Fibroblast of skin of scalp (primary cell): Measurements from ENCODE around the gene FAM219A. TPM values are rescaled to one million over a fixed set of nuclear protein-coding genes. Genes with fewer than 3 reads are reported as not detected.

Experiments used
- DNase-seq: peaks from one replicate; pipeline ENCODE4 v3.0.0-alpha.2; 2013
- polyA plus RNA-seq, 2 experiments: library from polyadenylated mRNA; unstranded; fragments of 120-200 nt; gene quantifications; one replicate each; pipeline ENCODE4 v1.2.1, GENCODE V29; 2013; ENCODE audit not compliant: insufficient read length in 2 of 2

The FAM219A gene
- polyA plus RNA-seq (2013, experiment 1 of 2; ENCODE audit: insufficient read length) = 29.8 TPM
- polyA plus RNA-seq (2013, experiment 2 of 2; ENCODE audit: insufficient read length) = 28.5 TPM

DNA sequence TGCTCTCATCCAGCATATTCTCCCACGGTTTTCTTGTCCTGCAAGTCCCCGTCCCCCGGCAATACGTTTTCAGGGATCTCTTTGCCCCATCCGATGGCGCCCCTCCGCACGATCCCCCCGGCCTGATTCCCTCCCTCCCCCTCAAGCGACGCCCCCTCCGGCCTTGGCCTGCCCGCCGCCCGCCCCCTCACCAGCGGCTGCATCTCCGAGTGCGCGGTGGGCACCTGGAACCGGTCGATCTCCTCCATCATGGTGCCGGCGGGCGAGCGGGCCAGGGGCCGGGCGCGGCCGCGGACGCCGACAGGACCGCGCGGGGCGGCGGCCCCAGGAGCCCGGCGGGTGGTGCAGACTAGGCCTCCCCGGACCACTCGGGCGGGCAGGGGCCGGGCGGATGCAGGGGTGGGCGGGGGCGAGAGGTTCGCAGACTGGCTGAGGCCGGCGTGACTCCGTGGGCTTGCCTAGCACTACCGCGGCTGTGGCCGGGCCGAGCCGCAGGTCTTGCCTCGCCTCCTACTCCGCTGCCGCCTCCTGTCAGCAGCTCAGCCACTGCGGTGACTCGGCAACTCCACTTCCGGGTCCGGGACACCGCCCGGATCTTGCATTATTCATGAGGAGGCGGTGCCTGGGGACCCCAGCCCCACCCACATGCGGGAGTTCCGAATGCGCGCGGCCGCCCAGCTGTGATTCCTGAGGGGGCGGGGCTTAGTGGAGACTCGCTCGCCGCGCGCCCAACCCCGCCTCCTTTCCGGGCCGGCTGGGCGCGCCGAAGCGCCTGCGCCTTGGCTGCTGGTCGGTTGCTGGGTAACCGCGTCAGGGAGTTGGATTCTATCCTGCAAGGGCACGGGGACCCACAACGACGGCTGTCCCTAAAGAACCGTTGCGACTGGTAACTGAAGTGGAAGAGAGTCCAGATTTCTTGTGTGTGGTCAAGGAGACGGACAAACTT, at the start of gene FAM219A, which contains the start of gene DNAI1:
FAM219A (minus strand) TSS at position 558 of the 946 bp plus-strand sequence; CDS start at position 251, 307 bp downstream.
DNAI1 (plus strand) TSS at position 793 of the 946 bp plus-strand sequence. CDS start 201 bp downstream, outside the sequence.
- DNase-seq = peak; percentile 99

DNA sequence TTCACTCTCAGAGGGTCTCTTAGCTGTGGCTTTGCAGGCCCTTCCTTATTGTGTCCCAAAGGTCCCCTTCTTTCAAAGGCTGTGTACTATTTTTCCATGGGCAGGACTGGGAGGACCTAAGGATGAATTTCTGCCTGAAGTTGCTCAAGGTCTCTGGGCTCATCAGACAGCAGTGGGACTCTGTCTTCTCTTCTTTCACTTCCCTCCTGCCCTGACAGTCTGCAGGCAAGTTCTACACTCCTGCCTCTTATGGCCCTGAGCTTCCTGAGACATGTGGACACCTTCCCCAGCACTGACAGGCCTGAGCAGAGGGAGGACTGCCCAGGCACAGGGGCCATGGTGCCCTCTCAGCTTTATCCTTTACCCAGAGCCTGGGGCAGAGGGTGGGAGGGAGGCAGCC, 49.6 kb upstream of the FAM219A start:
- no peak for DNase-seq

DNA sequence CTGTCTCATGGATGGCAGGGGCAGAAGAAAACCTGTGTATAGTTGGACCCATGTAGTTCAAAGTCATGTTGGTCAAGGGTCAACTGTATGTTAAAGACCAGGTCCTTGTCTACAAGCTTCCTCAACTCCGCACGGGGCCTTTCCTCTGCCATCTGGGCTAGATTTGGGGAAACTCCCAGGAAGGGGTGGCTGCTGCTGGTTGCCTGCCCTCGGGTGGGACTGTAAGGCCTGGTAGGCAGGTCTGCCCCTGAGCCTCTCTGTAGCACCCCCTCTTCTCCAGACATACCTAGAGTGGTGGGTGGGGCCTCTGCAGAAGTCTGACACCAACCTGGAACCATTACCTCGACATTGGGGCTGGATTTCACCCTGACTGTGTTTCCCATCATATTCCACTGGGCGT, 49.2 kb upstream of the FAM219A start:
- DNase-seq = no peak

GRCh38 chr9:34506623-34507022, 48.3 kb upstream of the FAM219A start:
- no peak for DNase-seq

GRCh38 chr9:34505370-34506120, 47.2 kb upstream of the FAM219A start:
- DNase-seq = no peak

DNA sequence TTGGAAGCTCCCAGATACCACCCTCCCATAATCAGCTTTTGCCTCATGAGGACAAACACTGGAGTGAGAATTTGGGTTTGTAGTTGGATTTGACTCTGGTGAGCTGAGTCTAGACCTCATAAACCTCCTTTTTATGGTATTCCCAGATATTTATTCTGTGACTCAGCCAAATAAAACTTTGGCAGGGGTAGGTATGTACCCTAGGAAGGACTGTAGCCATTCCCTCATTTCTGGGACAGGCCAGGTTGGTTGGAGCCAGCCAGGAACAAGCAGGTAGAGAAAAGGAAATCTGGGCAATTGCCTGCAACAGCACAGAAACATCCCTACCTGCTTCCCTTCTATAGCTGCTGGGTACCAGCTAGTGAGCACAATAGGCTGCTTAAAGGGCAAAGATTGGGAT, 45.0 kb upstream of the FAM219A start:
- DNase-seq = no peak

GRCh38 chr9:34502891-34503290, 44.5 kb upstream of the FAM219A start:
- DNase-seq = no peak

DNA sequence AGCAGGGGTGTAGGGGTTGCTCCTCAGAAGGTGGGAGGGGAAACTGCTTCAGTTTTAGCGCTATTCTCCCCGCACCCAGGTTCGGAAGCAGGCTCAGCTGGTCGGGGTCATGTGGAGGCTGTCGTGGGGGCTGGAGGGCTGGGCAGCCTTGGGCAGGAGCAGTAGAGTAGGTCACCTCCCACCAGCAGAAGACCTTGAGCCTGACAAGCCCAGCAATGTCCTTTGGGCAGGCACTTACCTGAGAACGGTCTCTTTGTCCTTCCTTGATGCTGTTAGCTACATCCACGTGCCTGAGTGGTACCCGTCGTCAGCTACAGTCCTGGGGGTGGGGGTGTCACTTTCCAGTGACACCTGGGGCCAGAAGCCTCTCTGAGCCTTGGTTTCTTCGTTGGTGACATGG, 44.1 kb upstream of the FAM219A start:
- no peak for DNase-seq

- DNase-seq = peak; percentile 72
Observed at GRCh38 chr9:34501889-34502425, 43.6 kb upstream of the FAM219A start.

DNA sequence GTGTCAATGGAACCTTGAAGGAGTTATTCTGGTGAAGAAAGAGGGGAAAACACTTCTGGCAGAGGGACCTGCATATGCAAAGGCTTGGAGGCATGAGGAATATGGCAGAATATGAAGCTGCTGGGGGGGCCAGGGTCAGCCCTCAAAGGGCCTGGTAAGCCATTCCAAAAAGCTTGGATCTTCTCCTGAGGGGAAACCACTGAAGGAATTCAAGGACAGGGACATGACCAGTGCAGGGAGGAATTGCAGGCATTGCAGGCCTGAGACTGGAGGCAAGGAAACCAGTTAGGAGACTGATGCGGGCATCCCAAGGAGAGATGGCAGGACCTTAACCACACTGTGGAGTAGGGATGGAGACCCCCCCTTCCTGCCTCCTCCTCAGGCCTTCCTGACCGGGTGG, 43.0 kb upstream of the FAM219A start:
- no peak for DNase-seq

DNA sequence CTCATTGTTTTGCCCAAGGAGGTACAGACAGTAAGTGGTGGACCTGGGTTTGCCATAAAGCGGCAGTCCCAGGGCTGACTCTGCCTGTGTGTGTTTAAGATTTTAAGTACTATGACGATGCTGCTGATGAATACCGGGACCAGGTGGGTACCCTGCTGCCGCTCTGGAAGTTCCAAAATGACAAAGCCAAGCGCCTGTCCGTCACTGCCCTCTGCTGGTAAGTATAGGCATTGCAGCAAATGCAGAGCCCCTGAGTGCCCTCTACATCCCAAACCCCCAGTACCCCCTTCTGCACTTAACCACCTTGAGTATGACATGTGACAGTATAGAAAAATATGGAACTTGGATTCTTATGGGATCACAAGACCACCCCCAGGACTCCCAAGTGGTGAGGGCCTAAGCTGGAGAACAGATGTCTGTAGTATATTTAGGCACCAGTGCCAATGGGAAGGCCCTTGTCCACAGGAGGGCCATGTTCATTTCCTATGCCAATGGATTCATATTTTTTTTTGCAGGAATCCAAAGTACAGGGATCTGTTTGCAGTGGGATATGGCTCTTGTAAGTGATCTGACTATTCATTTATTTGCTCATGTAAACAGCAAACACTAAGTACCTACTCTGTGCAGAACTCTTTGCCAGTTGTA, 42.4 kb upstream of the FAM219A start:
- peak; percentile 36 for DNase-seq

DNA sequence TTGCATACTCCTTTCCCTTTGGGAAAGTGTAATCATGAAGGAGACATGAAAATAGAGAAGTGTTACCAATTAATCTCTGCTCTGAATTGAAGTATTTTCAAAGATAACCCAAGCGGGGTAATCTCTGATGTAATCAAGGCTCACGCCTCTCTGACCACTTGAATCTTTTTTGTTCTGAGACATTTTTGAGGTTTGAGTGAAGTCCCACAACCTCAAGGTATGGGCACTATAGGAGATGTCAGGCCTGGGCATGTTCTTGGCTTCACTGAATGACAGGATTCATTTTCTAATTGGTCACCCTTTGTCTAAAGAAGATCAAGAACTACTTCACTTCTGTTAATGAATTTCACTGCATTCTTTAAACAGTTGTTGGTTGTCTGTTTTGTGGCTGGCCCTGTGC, 40.7 kb upstream of the FAM219A start:
- no peak for DNase-seq

GRCh38 chr9:34498553-34498952, 40.2 kb upstream of the FAM219A start:
- DNase-seq = no peak

- peak; percentile 41 for DNase-seq
Observed at GRCh38 chr9:34496149-34496712, 37.9 kb upstream of the FAM219A start.

- DNase-seq = peak; percentile 54
Observed at GRCh38 chr9:34493972-34494535, 35.7 kb upstream of the FAM219A start.

- DNase-seq = no peak
Observed at GRCh38 chr9:34492051-34492450, 33.7 kb upstream of the FAM219A start.

GRCh38 chr9:34491596-34491995, 33.2 kb upstream of the FAM219A start:
- no peak for DNase-seq

DNA sequence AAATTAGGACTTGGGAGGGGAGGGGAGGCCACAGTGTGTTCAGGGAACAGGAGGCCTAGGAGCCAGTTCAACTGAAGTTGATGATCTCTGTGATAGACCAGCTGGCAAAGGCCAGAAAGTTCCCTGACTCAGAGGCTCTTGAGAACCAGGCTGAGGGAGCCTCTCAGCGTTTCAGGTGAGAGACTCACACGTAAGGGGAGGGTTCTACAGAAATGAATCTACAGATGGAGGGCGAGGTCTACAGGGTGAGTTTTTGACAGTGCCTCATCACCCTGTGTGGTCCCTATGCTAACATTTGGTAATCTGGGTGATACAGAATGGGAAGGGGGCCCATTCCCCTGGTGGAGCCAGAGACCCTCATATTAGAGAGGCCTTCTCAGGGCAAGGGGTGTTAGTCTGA, 32.4 kb upstream of the FAM219A start:
- no peak for DNase-seq

- no peak for DNase-seq
Observed at GRCh38 chr9:34490360-34490759, 32.0 kb upstream of the FAM219A start.

- no peak for DNase-seq
Observed at GRCh38 chr9:34486572-34486971, 28.2 kb upstream of the FAM219A start.

- no peak for DNase-seq
Observed at GRCh38 chr9:34485822-34486221, 27.5 kb upstream of the FAM219A start.

DNA sequence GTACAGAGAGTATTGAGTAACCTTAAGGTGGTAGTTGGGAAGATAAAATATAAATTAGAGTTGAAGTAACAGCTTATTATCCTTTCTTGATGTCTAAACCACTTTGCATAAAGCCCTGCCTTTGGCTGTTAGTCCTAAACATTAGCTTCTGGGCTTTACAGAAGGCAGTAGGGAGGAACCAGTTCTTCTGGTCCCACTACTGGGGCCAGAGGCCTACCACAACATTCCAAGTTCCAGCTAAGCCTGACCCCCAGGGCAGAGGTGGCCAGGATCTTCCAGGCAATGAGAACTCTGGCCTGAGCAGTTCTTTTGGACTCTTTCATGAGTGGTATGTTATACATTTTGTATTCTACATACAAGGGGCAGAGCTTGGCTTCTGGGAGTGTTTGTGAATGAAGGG, 26.3 kb upstream of the FAM219A start:
- no peak for DNase-seq
